HL-60 (cell line): ENCODE results near the gene SLC19A3.

Source experiments
- DNase-seq, 2 experiments: peaks; one replicate each; pipeline ENCODE4 v3.0.0-alpha.2; 2010 to 2020; ENCODE audit warnings: low read depth in 1 of 2, low spot score in 1 of 2
- H3K27ac ChIP-seq: fragments of 250-450 bp; sonication (Bioruptor Pico); replicated peaks from 2 replicates; pipeline ENCODE4 v1.5.1; 2020; ENCODE audit warnings: mild to moderate bottlenecking, moderate library complexity
- H3K27me3 ChIP-seq: fragments of 250-450 bp; sonication (Bioruptor Pico); 2 replicates; pipeline ENCODE4 v1.5.1; 2021; ENCODE audit warnings: mild to moderate bottlenecking, moderate library complexity; ENCODE audit not compliant: insufficient read depth, poor library complexity, severe bottlenecking
- H3K4me3 ChIP-seq: replicated peaks from 2 replicates; pipeline ENCODE4 v1.5.1; 2011; ENCODE audit warnings: mild to moderate bottlenecking, control low read depth, low read length; ENCODE audit not compliant: insufficient read depth
- GABPA ChIP-seq: IDR thresholded peaks from 2 replicates; pipeline ENCODE4 v1.6.1; 2012; ENCODE audit warnings: low read depth
- POLR2AphosphoS5 ChIP-seq: IDR thresholded peaks from 2 replicates; pipeline ENCODE4 v1.6.1; 2012; ENCODE audit warnings: low read depth
- SPI1 ChIP-seq: IDR thresholded peaks from 2 replicates; pipeline ENCODE4 v1.6.1; 2012; ENCODE audit warnings: low read depth, mild to moderate bottlenecking, borderline replicate concordance
- TF ChIP-seq, protein P1 (sequence below): IDR thresholded peaks from 2 replicates; pipeline ENCODE4 v1.6.1; 2012; ENCODE audit warnings: low read depth; ENCODE audit not compliant: insufficient replicate concordance
- TF ChIP-seq, protein P2 (sequence below): IDR thresholded peaks from one replicate; pipeline ENCODE4 v1.5.1; 2011; ENCODE audit warnings: low read length, control low read depth, inconsistent platforms; ENCODE audit not compliant: insufficient read depth

The SLC19A3 gene

DNA sequence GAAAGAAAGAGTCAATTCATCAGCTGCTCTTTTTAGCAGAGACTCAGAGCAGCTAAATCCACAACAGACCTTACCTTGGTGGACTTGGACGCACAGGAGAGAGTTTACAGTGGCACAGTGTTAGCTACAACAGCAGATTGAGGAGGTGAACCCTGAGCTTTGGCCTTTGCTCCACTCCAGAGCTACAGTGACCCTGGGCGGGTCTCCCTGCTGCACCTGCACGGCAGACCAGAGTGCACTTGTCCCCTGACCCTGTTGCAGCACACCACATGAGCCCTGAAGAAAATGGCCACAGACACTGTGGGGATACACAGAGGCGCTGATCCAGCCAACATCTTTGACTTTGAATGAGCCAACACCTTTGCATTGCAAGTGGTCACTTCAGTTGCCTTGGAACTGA is 11.0 kb downstream of the SLC19A3 start:
- Histone ChIP-seq H3K27me3 (no peaks in the 10 kb centered on the region), H3K27ac (no peak overlapping the region), H3K4me3 (no peak overlapping the region)
- DNase-seq = no peak
- TF ChIP-seq GABPA (no peak), POLR2AphosphoS5 (no peak), SPI1 (no peak)
- TF ChIP-seq, protein P1, sequence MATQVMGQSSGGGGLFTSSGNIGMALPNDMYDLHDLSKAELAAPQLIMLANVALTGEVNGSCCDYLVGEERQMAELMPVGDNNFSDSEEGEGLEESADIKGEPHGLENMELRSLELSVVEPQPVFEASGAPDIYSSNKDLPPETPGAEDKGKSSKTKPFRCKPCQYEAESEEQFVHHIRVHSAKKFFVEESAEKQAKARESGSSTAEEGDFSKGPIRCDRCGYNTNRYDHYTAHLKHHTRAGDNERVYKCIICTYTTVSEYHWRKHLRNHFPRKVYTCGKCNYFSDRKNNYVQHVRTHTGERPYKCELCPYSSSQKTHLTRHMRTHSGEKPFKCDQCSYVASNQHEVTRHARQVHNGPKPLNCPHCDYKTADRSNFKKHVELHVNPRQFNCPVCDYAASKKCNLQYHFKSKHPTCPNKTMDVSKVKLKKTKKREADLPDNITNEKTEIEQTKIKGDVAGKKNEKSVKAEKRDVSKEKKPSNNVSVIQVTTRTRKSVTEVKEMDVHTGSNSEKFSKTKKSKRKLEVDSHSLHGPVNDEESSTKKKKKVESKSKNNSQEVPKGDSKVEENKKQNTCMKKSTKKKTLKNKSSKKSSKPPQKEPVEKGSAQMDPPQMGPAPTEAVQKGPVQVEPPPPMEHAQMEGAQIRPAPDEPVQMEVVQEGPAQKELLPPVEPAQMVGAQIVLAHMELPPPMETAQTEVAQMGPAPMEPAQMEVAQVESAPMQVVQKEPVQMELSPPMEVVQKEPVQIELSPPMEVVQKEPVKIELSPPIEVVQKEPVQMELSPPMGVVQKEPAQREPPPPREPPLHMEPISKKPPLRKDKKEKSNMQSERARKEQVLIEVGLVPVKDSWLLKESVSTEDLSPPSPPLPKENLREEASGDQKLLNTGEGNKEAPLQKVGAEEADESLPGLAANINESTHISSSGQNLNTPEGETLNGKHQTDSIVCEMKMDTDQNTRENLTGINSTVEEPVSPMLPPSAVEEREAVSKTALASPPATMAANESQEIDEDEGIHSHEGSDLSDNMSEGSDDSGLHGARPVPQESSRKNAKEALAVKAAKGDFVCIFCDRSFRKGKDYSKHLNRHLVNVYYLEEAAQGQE = no peak

DNA sequence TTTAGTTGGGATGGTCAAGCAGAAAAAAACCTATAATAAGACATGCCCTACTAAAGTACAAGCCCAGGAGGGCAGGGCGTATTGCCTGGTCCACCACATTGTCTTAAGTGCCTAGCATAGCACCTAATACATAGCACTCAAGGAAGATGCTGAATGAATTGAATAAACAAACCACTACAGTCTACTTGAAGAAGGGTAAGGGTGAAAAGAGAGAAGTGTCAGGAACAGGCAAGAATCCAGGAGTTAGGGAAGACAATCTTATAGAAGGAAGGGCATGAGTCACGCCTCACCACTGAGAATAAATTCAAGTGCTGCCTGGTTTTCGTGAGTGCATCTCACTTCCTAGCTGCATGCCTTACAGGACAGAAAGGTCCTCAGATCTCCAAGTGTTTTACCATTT is 13.9 kb downstream of the SLC19A3 start:
- no peak for DNase-seq
- TF ChIP-seq SPI1 (no peak), POLR2AphosphoS5 (no peak), GABPA (no peak)
- TF ChIP-seq, protein P2, sequence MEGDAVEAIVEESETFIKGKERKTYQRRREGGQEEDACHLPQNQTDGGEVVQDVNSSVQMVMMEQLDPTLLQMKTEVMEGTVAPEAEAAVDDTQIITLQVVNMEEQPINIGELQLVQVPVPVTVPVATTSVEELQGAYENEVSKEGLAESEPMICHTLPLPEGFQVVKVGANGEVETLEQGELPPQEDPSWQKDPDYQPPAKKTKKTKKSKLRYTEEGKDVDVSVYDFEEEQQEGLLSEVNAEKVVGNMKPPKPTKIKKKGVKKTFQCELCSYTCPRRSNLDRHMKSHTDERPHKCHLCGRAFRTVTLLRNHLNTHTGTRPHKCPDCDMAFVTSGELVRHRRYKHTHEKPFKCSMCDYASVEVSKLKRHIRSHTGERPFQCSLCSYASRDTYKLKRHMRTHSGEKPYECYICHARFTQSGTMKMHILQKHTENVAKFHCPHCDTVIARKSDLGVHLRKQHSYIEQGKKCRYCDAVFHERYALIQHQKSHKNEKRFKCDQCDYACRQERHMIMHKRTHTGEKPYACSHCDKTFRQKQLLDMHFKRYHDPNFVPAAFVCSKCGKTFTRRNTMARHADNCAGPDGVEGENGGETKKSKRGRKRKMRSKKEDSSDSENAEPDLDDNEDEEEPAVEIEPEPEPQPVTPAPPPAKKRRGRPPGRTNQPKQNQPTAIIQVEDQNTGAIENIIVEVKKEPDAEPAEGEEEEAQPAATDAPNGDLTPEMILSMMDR = no peak
- TF ChIP-seq, protein P1 = no peak
- H3K27ac ChIP-seq = no peak overlapping the region
- H3K27me3 ChIP-seq = no peaks in the 10 kb centered on the region
- H3K4me3 ChIP-seq = no peak overlapping the region

DNA sequence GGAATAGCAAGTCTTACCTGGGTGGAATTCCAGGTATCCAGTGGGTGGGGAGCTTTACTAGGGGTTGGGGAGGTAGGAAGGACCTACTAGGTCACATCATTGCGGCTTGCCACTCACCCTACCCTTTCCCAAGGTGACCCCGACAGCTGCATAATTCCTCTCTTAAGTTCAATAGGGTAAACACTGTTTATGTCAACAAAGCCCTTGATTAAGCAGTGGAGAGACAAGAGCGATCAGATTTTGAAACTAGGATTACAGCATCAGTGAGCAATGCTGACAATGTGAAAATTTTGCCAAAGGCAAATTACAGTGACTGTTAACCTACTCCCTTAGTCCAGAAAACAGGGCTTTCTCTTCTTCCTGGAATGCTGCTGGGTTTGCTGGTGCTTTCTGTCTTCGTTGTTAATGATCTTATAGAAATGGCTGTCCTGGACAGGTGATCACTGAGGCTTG is 14.5 kb downstream of the SLC19A3 start:
- DNase-seq = no peak
- H3K27ac ChIP-seq = no peak overlapping the region
- no peaks in the 10 kb centered on the region for H3K27me3 ChIP-seq
- H3K4me3 ChIP-seq = no peak overlapping the region
- TF ChIP-seq, protein P2 = no peak
- TF ChIP-seq SPI1 = no peak
- TF ChIP-seq GABPA = no peak
- TF ChIP-seq, protein P1 = no peak
- TF ChIP-seq POLR2AphosphoS5 = no peak
